Stomach (tissue), 4 donors: Measurements from ENCODE around the gene ZPBP2.

Experiments
- POLR2A ChIP-seq, 4 donors: fragments of 450-650 bp; IDR thresholded peaks; one replicate each; pipeline ENCODE4 v1.6.1; 2016; ENCODE audit warnings: antibody characterized with exemption in 4 of 4, control low read depth in 2 of 4, mild to moderate bottlenecking in 1 of 4, moderate library complexity in 1 of 4
- POLR2AphosphoS5 ChIP-seq, 3 donors: sonication (generic); formaldehyde crosslinking; IDR thresholded peaks; one replicate each; pipeline ENCODE4 v1.6.1; 2016; ENCODE audit warnings: antibody characterized with exemption in 3 of 3
- TF ChIP-seq, protein P1 (sequence below), 7 experiments: fragments of 450-650 bp in 4 of 7; fragments of 200-600 bp in 3 of 7; sonication (generic) in 3 of 7; IDR thresholded peaks; one replicate each; pipeline ENCODE4 v1.5.1; 2016 to 2019; ENCODE audit warnings: antibody characterized with exemption in 7 of 7, control low read depth in 2 of 7, mild to moderate bottlenecking in 1 of 7

DNA sequence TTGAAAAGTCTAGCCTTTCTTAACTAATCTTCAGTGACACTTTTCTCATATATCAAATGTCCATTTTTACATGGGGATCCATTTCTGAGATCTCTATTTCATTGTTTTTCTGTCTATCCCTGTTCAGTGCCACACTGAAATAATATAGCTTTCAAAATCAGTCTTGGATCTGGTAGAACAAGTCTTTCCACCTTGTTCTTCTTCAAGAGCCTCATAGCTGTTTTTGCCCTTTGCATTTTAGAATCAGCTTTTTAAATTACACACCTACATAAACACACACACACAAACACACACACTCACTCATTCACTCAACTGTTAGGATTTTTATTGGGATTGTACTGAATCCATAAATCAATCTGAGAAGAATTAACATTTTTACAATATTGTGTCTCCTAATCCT lies 31.2 kb downstream of the ZPBP2 start:
- TF ChIP-seq POLR2A (IDR thresholded peaks at IDR 0.05) = no peak
- TF ChIP-seq, protein P1, sequence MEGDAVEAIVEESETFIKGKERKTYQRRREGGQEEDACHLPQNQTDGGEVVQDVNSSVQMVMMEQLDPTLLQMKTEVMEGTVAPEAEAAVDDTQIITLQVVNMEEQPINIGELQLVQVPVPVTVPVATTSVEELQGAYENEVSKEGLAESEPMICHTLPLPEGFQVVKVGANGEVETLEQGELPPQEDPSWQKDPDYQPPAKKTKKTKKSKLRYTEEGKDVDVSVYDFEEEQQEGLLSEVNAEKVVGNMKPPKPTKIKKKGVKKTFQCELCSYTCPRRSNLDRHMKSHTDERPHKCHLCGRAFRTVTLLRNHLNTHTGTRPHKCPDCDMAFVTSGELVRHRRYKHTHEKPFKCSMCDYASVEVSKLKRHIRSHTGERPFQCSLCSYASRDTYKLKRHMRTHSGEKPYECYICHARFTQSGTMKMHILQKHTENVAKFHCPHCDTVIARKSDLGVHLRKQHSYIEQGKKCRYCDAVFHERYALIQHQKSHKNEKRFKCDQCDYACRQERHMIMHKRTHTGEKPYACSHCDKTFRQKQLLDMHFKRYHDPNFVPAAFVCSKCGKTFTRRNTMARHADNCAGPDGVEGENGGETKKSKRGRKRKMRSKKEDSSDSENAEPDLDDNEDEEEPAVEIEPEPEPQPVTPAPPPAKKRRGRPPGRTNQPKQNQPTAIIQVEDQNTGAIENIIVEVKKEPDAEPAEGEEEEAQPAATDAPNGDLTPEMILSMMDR (IDR thresholded peaks at IDR 0.05) = no peak
- no peak for TF ChIP-seq POLR2AphosphoS5 (IDR thresholded peaks at IDR 0.05)
